Upper lobe of left lung (tissue), 4 donors: ENCODE data around the gene PPM1H.

Experiments used
- CTCF ChIP-seq, 6 experiments: fragments of 450-650 bp in 4 of 6; fragments of 200-600 bp in 2 of 6; sonication (generic) in 2 of 6; IDR thresholded peaks; one replicate each; pipeline ENCODE4 v1.5.1; 2016 to 2019; ENCODE audit warnings: antibody characterized with exemption in 6 of 6
- EP300 ChIP-seq, 4 donors: sonication (generic); formaldehyde crosslinking; IDR thresholded peaks; one replicate each; pipeline ENCODE4 v1.5.1; 2017; ENCODE audit warnings: antibody characterized with exemption in 4 of 4, control low read depth in 2 of 4
- POLR2A ChIP-seq, 4 donors: fragments of 450-650 bp; IDR thresholded peaks; one replicate each; pipeline ENCODE4 v1.5.1; 2016 to 2017; ENCODE audit warnings: antibody characterized with exemption in 4 of 4, mild to moderate bottlenecking in 2 of 4

DNA sequence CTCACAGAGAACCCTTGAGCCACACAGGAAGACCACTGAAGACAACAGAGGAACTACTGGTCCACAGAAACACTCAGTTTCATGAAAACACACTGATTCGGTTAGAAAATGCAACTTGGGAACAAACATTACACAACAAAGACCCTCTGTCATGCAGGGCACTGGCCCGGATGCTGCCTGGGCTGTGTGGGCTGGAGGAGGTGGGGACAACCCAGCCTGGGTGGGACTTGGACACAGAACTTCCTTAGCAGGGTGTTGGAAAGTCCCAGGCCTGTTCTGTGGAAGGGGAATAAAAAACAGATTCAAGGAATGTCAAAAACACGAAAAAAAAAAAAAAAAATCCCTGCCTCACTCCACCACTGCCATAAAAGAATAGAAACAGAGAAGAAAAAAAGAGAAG lies 287.4 kb downstream of the PPM1H start:
- TF ChIP-seq POLR2A (IDR thresholded peaks at IDR 0.05) (no peak), CTCF (IDR thresholded peaks at IDR 0.05) (no peak), EP300 (IDR thresholded peaks at IDR 0.05) (no peak)
